ENCODE measurements around the gene BHLHA15. TPM values are rescaled to one million over a fixed set of nuclear protein-coding genes. Genes with fewer than 3 reads are reported as not detected.

BHLHA15 gene
- polyA plus RNA-seq, 1 of the 3 experiments (the other 2 are of a cell fraction) = 0.10 TPM

DNA sequence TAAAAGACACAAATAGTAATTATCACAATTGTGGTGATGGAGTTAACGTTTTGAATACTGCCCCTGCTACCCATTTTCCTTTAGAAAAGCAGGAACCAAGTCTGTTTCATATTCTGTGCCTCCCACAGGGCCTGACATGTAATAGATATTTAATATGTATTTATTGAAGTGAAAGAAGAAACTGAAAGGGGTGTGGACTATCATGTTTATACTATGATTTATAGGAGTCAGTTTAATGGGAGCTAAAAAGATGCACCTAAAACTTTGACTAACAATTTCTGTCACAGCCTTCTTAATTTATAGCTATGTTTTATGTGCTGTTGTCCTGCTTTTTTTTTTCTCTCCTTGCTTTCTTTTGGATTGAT, 24.1 kb upstream of the BHLHA15 start (continued):
- TF ChIP-seq, protein P1, sequence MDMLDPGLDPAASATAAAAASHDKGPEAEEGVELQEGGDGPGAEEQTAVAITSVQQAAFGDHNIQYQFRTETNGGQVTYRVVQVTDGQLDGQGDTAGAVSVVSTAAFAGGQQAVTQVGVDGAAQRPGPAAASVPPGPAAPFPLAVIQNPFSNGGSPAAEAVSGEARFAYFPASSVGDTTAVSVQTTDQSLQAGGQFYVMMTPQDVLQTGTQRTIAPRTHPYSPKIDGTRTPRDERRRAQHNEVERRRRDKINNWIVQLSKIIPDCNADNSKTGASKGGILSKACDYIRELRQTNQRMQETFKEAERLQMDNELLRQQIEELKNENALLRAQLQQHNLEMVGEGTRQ (IDR thresholded peaks at IDR 0.05; ENCODE audit: borderline replicate concordance, low read depth, low read length) = no peak
- TF ChIP-seq RXRA (IDR thresholded peaks at IDR 0.05; ENCODE audit: borderline replicate concordance, low read depth) (no peak), TEAD4 (IDR thresholded peaks at IDR 0.05; ENCODE audit: borderline replicate concordance, insufficient read depth) (no peak)

DNA sequence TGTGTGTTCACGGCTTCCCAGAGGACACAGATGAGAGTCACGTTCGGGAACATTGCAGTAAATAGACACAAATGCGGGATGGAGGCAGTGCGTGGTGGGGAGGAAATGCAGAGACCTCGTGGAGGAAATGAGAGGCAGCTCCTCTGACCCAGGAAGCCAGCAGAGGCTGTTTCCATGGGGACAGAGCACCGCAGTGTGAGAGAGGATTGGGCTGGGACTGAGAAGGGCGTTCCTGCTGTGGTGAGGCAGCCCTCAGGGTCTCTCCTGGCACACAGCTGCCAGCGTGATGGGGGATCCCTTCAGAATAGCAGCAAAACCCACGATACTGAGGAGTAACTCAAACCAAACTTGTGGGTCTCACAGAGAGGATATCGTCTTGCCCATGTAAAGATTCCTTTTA, 21.7 kb upstream of the BHLHA15 start:
- Histone ChIP-seq H3K4me1 (ENCODE audit: control insufficient read depth in 1 of 2, insufficient read depth in 2 of 2, low read depth in 1 of 2, low read length in 1 of 2) (peaks cover 0 to 4% of the 10 kb centered on the region in 2 experiments; a peak in 1 of 4 replicates), H3K27ac (ENCODE audit: low read depth in 2 of 2, low read length in 1 of 2) (no peak overlapping the region), H3F3A (replicated peaks; ENCODE audit: insufficient read depth) (peaks cover 28% of the 10 kb centered on the region), H2AFZ (ENCODE audit: low read depth) (no peak overlapping the region), H3K27me3 (ENCODE audit: insufficient read depth) (no peaks in the 10 kb centered on the region), H3K36me3 (replicated peaks in 1 of 2; ENCODE audit: control insufficient read depth in 1 of 2, insufficient read depth in 2 of 2, low read length in 1 of 2) (peaks cover 15 to 31% of the 10 kb centered on the region in 2 experiments), H3K9me2 (no peaks in the 10 kb centered on the region), H4K20me1 (ENCODE audit: insufficient read depth) (no peaks in the 10 kb centered on the region), H3K9me3 (no peaks in the 10 kb centered on the region), H3K79me2 (ENCODE audit: insufficient read depth) (no peaks in the 10 kb centered on the region), H3K9ac (no peak overlapping the region), H3K4me3 (ENCODE audit: low read depth in 2 of 2, low read length in 1 of 2) (no peak overlapping the region), H3K4me2 (no peak overlapping the region)
- ChIA-PET POLR2A (no interaction called here), CTCF (interaction anchor here (0.7 to 6.7 kb wide), 4 partner anchors 21 to 168 kb away, joined by 3 to 36 read pairs (median 8); no protein-coding TSS in a partner anchor)
- no peak for DNase-seq
- WGBS (ENCODE audit: low lambda C conversion rate) = 92% methylated on average over 11 of the region's 11 CpGs
- no peak for TF ChIP-seq EZH2phosphoT487 (IDR thresholded peaks at IDR 0.05; ENCODE audit: borderline replicate concordance, low read depth)
- TF ChIP-seq MEF2A (IDR thresholded peaks at IDR 0.05; ENCODE audit: borderline replicate concordance, low read depth) = no peak
- no peak for TF ChIP-seq RCOR1 (IDR thresholded peaks at IDR 0.05; ENCODE audit: low read length)
- TF ChIP-seq MXI1 (IDR thresholded peaks at IDR 0.05; ENCODE audit: low read depth, low read length) = no peak
- TF ChIP-seq, protein P2, sequence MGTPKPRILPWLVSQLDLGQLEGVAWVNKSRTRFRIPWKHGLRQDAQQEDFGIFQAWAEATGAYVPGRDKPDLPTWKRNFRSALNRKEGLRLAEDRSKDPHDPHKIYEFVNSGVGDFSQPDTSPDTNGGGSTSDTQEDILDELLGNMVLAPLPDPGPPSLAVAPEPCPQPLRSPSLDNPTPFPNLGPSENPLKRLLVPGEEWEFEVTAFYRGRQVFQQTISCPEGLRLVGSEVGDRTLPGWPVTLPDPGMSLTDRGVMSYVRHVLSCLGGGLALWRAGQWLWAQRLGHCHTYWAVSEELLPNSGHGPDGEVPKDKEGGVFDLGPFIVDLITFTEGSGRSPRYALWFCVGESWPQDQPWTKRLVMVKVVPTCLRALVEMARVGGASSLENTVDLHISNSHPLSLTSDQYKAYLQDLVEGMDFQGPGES (IDR thresholded peaks at IDR 0.05; ENCODE audit: low read depth, low read length) = no peak
- TF ChIP-seq FOXM1 (IDR thresholded peaks at IDR 0.05; ENCODE audit: low read depth) = no peak
- TF ChIP-seq GABPA (IDR thresholded peaks at IDR 0.05; ENCODE audit: low read depth) = no peak
- TF ChIP-seq ELF1 (IDR thresholded peaks at IDR 0.05) = no peak
- TF ChIP-seq, protein P3, sequence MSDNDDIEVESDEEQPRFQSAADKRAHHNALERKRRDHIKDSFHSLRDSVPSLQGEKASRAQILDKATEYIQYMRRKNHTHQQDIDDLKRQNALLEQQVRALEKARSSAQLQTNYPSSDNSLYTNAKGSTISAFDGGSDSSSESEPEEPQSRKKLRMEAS (IDR thresholded peaks at IDR 0.05; ENCODE audit: low read depth) = no peak
- TF ChIP-seq TCF12 (IDR thresholded peaks at IDR 0.05) = no peak
- no peak for TF ChIP-seq RFX5 (IDR thresholded peaks at IDR 0.05; ENCODE audit: low read length)
- TF ChIP-seq, protein P4, sequence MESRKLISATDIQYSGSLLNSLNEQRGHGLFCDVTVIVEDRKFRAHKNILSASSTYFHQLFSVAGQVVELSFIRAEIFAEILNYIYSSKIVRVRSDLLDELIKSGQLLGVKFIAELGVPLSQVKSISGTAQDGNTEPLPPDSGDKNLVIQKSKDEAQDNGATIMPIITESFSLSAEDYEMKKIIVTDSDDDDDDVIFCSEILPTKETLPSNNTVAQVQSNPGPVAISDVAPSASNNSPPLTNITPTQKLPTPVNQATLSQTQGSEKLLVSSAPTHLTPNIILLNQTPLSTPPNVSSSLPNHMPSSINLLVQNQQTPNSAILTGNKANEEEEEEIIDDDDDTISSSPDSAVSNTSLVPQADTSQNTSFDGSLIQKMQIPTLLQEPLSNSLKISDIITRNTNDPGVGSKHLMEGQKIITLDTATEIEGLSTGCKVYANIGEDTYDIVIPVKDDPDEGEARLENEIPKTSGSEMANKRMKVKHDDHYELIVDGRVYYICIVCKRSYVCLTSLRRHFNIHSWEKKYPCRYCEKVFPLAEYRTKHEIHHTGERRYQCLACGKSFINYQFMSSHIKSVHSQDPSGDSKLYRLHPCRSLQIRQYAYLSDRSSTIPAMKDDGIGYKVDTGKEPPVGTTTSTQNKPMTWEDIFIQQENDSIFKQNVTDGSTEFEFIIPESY (IDR thresholded peaks at IDR 0.05; ENCODE audit: borderline replicate concordance, low read depth) = no peak
- TF ChIP-seq, protein P5, sequence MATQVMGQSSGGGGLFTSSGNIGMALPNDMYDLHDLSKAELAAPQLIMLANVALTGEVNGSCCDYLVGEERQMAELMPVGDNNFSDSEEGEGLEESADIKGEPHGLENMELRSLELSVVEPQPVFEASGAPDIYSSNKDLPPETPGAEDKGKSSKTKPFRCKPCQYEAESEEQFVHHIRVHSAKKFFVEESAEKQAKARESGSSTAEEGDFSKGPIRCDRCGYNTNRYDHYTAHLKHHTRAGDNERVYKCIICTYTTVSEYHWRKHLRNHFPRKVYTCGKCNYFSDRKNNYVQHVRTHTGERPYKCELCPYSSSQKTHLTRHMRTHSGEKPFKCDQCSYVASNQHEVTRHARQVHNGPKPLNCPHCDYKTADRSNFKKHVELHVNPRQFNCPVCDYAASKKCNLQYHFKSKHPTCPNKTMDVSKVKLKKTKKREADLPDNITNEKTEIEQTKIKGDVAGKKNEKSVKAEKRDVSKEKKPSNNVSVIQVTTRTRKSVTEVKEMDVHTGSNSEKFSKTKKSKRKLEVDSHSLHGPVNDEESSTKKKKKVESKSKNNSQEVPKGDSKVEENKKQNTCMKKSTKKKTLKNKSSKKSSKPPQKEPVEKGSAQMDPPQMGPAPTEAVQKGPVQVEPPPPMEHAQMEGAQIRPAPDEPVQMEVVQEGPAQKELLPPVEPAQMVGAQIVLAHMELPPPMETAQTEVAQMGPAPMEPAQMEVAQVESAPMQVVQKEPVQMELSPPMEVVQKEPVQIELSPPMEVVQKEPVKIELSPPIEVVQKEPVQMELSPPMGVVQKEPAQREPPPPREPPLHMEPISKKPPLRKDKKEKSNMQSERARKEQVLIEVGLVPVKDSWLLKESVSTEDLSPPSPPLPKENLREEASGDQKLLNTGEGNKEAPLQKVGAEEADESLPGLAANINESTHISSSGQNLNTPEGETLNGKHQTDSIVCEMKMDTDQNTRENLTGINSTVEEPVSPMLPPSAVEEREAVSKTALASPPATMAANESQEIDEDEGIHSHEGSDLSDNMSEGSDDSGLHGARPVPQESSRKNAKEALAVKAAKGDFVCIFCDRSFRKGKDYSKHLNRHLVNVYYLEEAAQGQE (IDR thresholded peaks at IDR 0.05; ENCODE audit: low read depth, low read length) = no peak
- no peak for TF ChIP-seq NRF1 (IDR thresholded peaks at IDR 0.05; ENCODE audit: low read depth, low read length)
- TF ChIP-seq, protein P1 (IDR thresholded peaks at IDR 0.05; ENCODE audit: borderline replicate concordance, low read depth, low read length) = no peak

All from SK-N-SH (cell line).